T-helper 1 cell treated with Interleukin-12 subunit alpha and Interleukin-12 subunit beta and Interleukin-4 antibody, amounts not matched to agents 30 ng/mL and 1 ng/mL, for 36 hours (primary cell): Measurements from ENCODE around the gene C6orf141. TPM values are rescaled to one million over a fixed set of nuclear protein-coding genes. Genes with fewer than 3 reads are reported as not detected.

Source experiments
- intact Hi-C: fragments of 100-400 bp; cut with micrococcal nuclease; formaldehyde crosslinking; loops from one replicate; pipeline ENCODE4 v1.15.1; 2024
- total RNA-seq: library from RNA; stranded (reverse); gene quantifications from 2 replicates; pipeline ENCODE4 v1.2.3, GENCODE V29; 2022

C6orf141 gene
- not detected in 2 replicates for total RNA-seq

GRCh38 chr6:49550492-49551077 lies at the start of gene C6orf141:
Gene C6orf141 (plus strand): TSS chr6:49550668. CDS start chr6:49550793, 125 bp downstream.
- intact Hi-C loops, result loop anchor here (1.0 to 2.0 kb wide), 2 partner anchors 18 to 88 kb away; partner anchors contain the start of genes CENPQ and MMUT

- intact Hi-C loops, result no loop called here
Measured at GRCh38 chr6:49504666-49505065, 45.8 kb upstream of the C6orf141 start.

- intact Hi-C loops, result no loop called here
Measured at GRCh38 chr6:49506569-49507111, 43.8 kb upstream of the C6orf141 start.

- intact Hi-C loops, result no loop called here
Measured at GRCh38 chr6:49509342-49509741, 41.1 kb upstream of the C6orf141 start.

GRCh38 chr6:49513153-49513989 lies 37.1 kb upstream of the C6orf141 start:
- intact Hi-C loops, result no loop called here

- intact Hi-C loops, result no loop called here
Measured at GRCh38 chr6:49514571-49515484, 35.6 kb upstream of the C6orf141 start.

- intact Hi-C loops, result no loop called here
Measured at GRCh38 chr6:49515485-49516146, 34.9 kb upstream of the C6orf141 start.

GRCh38 chr6:49516147-49516505 lies 34.3 kb upstream of the C6orf141 start:
- intact Hi-C loops, result no loop called here

- intact Hi-C loops, result no loop called here
Measured at GRCh38 chr6:49517919-49518318, 32.5 kb upstream of the C6orf141 start.

GRCh38 chr6:49519660-49520059 lies 30.8 kb upstream of the C6orf141 start:
- intact Hi-C loops, result no loop called here

- intact Hi-C loops, result no loop called here
Measured at GRCh38 chr6:49522710-49523593, 27.5 kb upstream of the C6orf141 start.

- intact Hi-C loops, result no loop called here
Measured at GRCh38 chr6:49523901-49524300, 26.6 kb upstream of the C6orf141 start.

GRCh38 chr6:49524541-49524940 lies 25.9 kb upstream of the C6orf141 start:
- intact Hi-C loops, result no loop called here

GRCh38 chr6:49526598-49526997 lies 23.9 kb upstream of the C6orf141 start:
- intact Hi-C loops, result no loop called here

GRCh38 chr6:49527320-49527719 lies 23.1 kb upstream of the C6orf141 start:
- intact Hi-C loops, result no loop called here

- intact Hi-C loops, result no loop called here
Measured at GRCh38 chr6:49528571-49528970, 21.9 kb upstream of the C6orf141 start.

GRCh38 chr6:49530141-49530776 lies 20.2 kb upstream of the C6orf141 start:
- intact Hi-C loops, result no loop called here

- intact Hi-C loops, result loop anchor here (1.0 to 2.0 kb wide), 4 partner anchors 18 to 317 kb away; partner anchors contain the start of genes C6orf141, CENPQ and MMUT
Measured at GRCh38 chr6:49531774-49532569, 18.5 kb upstream of the C6orf141 start.
